Measurements from ENCODE around the gene HEPACAM2. TPM values are rescaled to one million over a fixed set of nuclear protein-coding genes. Genes with fewer than 3 reads are reported as not detected.

The HEPACAM2 gene
- total and polyA plus RNA-seq, 2 of the 4 experiments (the other 2 are of a cell fraction): under 0.01 to 0.05 TPM

GRCh38 chr7:93146472-93147141, 79.7 kb downstream of the HEPACAM2 start (continued):
- no peak for TF ChIP-seq CTCF (conservative IDR thresholded peaks at IDR 0.05; ENCODE audit: low read depth, low read length)

- no peak overlapping the region for H3K4me3 ChIP-seq (ENCODE audit: insufficient read depth, low read depth, low read length)
- CTCF ChIA-PET: interaction anchor here (0.7 kb wide), 1 partner anchor 570 kb away, joined by 3 read pairs; no protein-coding TSS in a partner anchor
- no peak overlapping the region for H3K4me2 ChIP-seq (ENCODE audit: low read depth, low read length)
- no peaks in the 10 kb centered on the region for H3K9me3 ChIP-seq (ENCODE audit: control insufficient read depth, insufficient read depth, low read length)
- no peak overlapping the region for H2BK15ac ChIP-seq (ENCODE audit: low read depth, low read length)
- H3K23ac ChIP-seq (ENCODE audit: low read depth, low read length): no peak overlapping the region
- no peak overlapping the region for H3K4ac ChIP-seq (ENCODE audit: low read depth, low read length)
- POLR2A ChIA-PET (ENCODE audit: unreplicated experiment): interaction anchor here (1.0 kb wide), 1 partner anchor 28 kb away, joined by 3 read pairs; the partner anchor contains the start of gene SAMD9
- no peak overlapping the region for H2AK5ac ChIP-seq (ENCODE audit: low read depth, low read length)
- DNase-seq (no peak), ATAC-seq (ENCODE audit: low read depth) (no peak)
- H2AK9ac ChIP-seq (replicated peaks; ENCODE audit: low read depth, low read length, poor library complexity): no peak overlapping the region
- H3K9me1 ChIP-seq (ENCODE audit: insufficient read depth, low read length): no peaks in the 10 kb centered on the region
- in situ Hi-C loops (cut with MboI; ENCODE audit: low sequenced_read_pairs) (no loop called here), dilution Hi-C loops (cut with HindIII; ENCODE audit: low sequenced_read_pairs, unreplicated experiment) (no loop called here), intact Hi-C loops (cut with micrococcal nuclease) (loop anchor here (2.0 kb wide), 1 partner anchor 31 kb away; no protein-coding TSS in a partner anchor)
- H4K5ac ChIP-seq (ENCODE audit: low read depth, low read length): no peak overlapping the region
- 0 out of 4 replicates have a peak, but pooled peaks cover 0 to 5% of the 10 kb centered on the region in 2 experiments for H3K79me1 ChIP-seq (ENCODE audit: low read depth in 1 of 2, low read length in 2 of 2)
- no peaks in the 10 kb centered on the region for H4K20me1 ChIP-seq (ENCODE audit: insufficient read depth, low read length)
- H2AFZ ChIP-seq (replicated peaks; ENCODE audit: low read length, poor library complexity): no peak overlapping the region
- no peak overlapping the region for H3K27ac ChIP-seq (ENCODE audit: insufficient read depth, low read length)
- H3K4me1 ChIP-seq (ENCODE audit: control insufficient read depth, insufficient read depth, low read length): peaks cover 7% of the 10 kb centered on the region; the same call in 1 of the 2 replicates
- H3K14ac ChIP-seq (replicated peaks; ENCODE audit: low read depth, low read length): no peak overlapping the region
- no TSS peak for BruUV-seq (replicated peaks)
- H3K36me3 ChIP-seq (ENCODE audit: control insufficient read depth, insufficient read depth, low read length): peaks cover 1% of the 10 kb centered on the region; the same call in 1 of the 2 replicates
- H3K56ac ChIP-seq (ENCODE audit: extremely low read depth, insufficient read depth, low read length): no peak overlapping the region
- no peak overlapping the region for H4K91ac ChIP-seq (ENCODE audit: insufficient read depth, low read depth, low read length)
- H2BK20ac ChIP-seq (ENCODE audit: low read depth, low read length): no peak overlapping the region
- no peak overlapping the region for H4K8ac ChIP-seq (ENCODE audit: low read depth in 2 of 2, low read length in 2 of 2)
- no peak overlapping the region for H3K9ac ChIP-seq (ENCODE audit: low read depth, low read length)
- 33% methylated on average over 1 of the region's 1 CpG; no CpG with 5 or more reads in 1 of the 2 experiments for WGBS, 2 experiments (ENCODE audit: extremely low coverage in 2 of 2, insufficient read length in 1 of 2)
- H2BK120ac ChIP-seq (ENCODE audit: low read depth, low read length): no peak overlapping the region
- H3K18ac ChIP-seq (ENCODE audit: low read depth, low read length): no peak overlapping the region
- H3K27me3 ChIP-seq (ENCODE audit: control insufficient read depth, insufficient read depth, low read length): no peaks in the 10 kb centered on the region
- no peak overlapping the region for H2BK5ac ChIP-seq (ENCODE audit: low read depth, low read length, poor library complexity, severe bottlenecking)
- TF ChIP-seq RAD21 (IDR thresholded peaks at IDR 0.05; ENCODE audit: low read length): no peak
- no peak for TF ChIP-seq CTCF (conservative IDR thresholded peaks at IDR 0.05; ENCODE audit: low read depth, low read length)
- no peak for TF ChIP-seq RCOR1 (IDR thresholded peaks at IDR 0.05; ENCODE audit: insufficient replicate concordance, low read length)
- no peak for TF ChIP-seq BHLHE40 (IDR thresholded peaks at IDR 0.05; ENCODE audit: low read depth, low read length)
- no peak for TF ChIP-seq FOS (IDR thresholded peaks at IDR 0.05; ENCODE audit: low read depth, low read length)
- no peak for TF ChIP-seq MAZ (IDR thresholded peaks at IDR 0.05; ENCODE audit: borderline replicate concordance, low read depth, low read length)
- TF ChIP-seq MAFK (IDR thresholded peaks at IDR 0.05; ENCODE audit: low read depth, low read length): no peak
- TF ChIP-seq POLR2A (IDR thresholded peaks at IDR 0.05; ENCODE audit: low read depth, low read length): no peak
- TF ChIP-seq RFX5 (IDR thresholded peaks at IDR 0.05; ENCODE audit: low read depth, low read length): no peak
- no peak for TF ChIP-seq CHD1 (IDR thresholded peaks at IDR 0.05; ENCODE audit: low read depth, low read length)
- TF ChIP-seq NFE2L2 (IDR thresholded peaks at IDR 0.05; ENCODE audit: low read depth, low read length): no peak
These were observed 80.2 kb downstream of the HEPACAM2 start for GRCh38 chr7:93146036-93146435.

Measured in IMR-90 (cell line).